NCI-H446 (cell line): ENCODE results near the gene EVA1C.
"Not testable (repeated sequence)": the region's sequence is repeated elsewhere in the genome, so short reads cannot be mapped to it uniquely, and the experiment has no call there.

Experiments
- DNase-seq, 2 experiments: peaks; one replicate each; lab custom pipeline; 2025; lab: John Stamatoyannopoulos, UW

EVA1C gene

GRCh38 chr21:32530809-32531208, 118.3 kb downstream of the EVA1C start:
- DNase-seq = not testable (repeated sequence)

GRCh38 chr21:32531561-32531960, 119.1 kb downstream of the EVA1C start:
- DNase-seq = not testable (repeated sequence)

DNA sequence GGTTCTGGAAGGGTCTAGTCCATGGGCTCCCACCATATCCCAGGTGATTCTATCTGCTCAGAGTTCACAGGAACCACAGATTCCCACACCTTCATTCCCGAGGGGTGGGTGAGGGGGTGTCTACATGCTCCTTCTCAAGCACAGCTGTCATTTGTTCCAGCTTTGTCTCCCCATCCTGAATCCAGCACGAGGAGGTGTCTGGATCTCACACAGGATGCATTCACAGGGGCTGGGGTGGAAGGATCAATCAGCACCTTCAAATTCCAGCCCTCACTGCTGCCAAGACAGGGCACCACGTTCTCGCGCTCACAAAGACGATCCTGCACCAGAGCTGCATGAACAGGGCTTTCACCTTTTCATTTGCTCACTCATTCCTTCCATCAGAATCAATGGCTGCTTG, 120.1 kb downstream of the EVA1C start:
- DNase-seq = no peak

DNA sequence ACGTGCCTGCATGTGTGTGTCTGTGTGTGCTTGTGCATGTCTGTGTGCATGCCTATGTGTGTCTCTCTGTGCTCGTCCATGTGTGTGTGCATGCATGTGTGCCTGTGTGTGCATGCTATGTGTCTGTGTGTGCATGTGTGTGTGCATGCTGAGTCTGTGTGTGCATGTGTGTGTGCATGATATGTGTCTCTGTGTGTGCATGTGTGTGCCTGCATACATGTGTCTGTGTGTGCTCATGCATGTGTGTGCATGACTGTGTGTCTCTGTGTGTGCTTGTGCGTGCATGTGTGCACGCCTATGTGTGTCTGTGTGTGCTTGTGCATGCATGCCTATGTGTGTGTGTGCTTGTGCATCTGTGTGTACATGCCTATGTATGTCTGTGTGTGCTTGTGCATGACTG, 120.5 kb downstream of the EVA1C start:
- DNase-seq = no peak

DNA sequence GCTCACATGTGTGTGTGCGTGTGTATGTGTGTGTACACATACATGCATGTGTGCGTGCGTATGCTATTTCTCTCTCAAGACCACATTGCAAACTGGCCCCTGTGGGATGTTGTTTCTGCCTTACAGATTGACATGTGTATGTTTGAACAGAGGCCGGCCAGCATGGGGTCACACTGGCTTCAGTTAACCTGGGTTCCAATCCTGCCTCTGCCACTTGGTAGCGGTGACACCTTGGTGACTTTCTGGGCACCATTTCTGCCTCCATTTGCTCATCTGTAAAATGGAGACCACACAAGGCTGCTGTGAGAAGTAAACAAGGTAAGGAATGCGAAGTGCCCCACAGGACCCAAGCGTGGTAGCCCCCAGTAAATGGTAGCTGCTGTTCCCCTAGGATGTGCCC, 121.1 kb downstream of the EVA1C start:
- DNase-seq = no peak

- DNase-seq = no peak
Observed at GRCh38 chr21:32534113-32534512, 121.6 kb downstream of the EVA1C start.

GRCh38 chr21:32535612-32536011, 123.1 kb downstream of the EVA1C start:
- DNase-seq = no peak

GRCh38 chr21:32537569-32537881, 125.0 kb downstream of the EVA1C start:
- DNase-seq = no peak

DNA sequence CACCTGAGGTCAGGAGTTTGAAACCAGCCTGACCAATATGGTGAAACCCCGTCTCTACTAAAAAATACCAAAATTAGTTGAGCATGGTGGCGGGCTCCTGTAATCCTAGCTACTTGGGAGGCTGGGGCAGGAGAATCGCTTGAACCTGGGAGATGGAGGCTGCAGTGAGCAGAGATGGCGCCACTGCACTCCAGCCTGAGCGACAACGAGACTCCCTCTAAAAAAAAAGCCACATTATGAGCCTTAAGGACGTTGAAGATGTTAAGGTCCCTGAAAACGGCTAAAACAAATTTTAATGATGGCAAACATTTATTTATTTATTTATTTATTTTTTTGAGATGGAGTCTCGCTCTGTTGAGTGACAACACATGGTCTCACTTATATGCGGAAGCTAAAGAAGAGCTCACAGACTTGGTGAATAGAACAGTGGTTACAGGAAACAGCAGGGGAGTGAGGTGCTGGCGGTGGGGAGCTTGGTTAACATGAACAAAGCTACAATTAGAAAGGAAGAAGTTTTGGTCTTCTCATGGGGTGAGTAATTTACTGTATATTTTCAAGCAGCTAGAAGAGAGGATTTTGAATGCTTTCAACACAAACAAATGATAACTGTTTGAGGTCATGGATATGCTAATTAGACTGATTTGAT, 125.8 kb downstream of the EVA1C start:
- no peak for DNase-seq

GRCh38 chr21:32539378-32539777, 126.9 kb downstream of the EVA1C start:
- DNase-seq = no peak

- DNase-seq = not testable (repeated sequence)
Observed at GRCh38 chr21:32543056-32543455, 130.6 kb downstream of the EVA1C start.

- no peak for DNase-seq
Observed at GRCh38 chr21:32543975-32544374, 131.5 kb downstream of the EVA1C start.

- DNase-seq = no peak
Observed at GRCh38 chr21:32544697-32545096, 132.2 kb downstream of the EVA1C start.

- no peak for DNase-seq
Observed at GRCh38 chr21:32545948-32546441, 133.5 kb downstream of the EVA1C start.

GRCh38 chr21:32547018-32547417, 134.5 kb downstream of the EVA1C start:
- DNase-seq = no peak

- no peak for DNase-seq
Observed at GRCh38 chr21:32548978-32549377, 136.5 kb downstream of the EVA1C start.

DNA sequence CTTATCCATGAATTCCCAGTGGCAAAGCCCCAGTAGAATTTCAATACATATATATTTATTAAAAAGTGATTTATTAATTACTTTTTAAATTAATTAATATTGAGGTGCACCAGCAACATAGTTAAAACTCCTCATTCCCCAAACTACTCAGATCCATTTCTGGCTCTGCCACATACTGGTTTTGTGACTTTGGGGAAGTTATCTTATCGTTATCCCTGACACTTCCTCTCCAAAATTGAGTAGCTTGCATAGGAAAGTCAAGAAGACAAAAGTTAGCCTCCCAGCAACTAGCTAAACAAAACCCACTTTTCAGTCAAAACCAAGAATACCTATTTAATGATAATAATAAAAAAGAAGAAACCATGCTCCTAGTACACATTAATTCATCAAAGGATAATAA, 136.9 kb downstream of the EVA1C start:
- no peak for DNase-seq

DNA sequence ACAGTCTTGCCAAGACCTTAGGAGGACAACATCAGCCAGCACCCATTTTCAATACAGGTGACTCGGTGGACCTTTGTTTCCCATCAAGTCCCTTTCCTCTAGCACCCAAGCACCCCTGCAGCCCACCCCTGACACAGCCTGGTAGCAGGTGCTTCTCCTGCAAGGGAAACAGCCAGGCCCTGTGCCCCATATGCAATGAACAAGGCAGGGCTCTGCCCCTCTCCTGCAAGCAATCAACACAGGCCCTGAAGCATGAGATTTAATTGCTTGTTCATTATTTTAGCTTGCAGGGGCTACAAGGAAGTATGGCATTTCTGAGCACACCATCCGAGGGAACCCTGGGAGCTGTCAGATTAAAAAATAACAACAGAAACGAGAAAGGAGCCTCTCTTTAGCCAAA, 137.4 kb downstream of the EVA1C start:
- no peak for DNase-seq

- no peak for DNase-seq
Observed at GRCh38 chr21:32554832-32555638, 142.5 kb downstream of the EVA1C start.

DNA sequence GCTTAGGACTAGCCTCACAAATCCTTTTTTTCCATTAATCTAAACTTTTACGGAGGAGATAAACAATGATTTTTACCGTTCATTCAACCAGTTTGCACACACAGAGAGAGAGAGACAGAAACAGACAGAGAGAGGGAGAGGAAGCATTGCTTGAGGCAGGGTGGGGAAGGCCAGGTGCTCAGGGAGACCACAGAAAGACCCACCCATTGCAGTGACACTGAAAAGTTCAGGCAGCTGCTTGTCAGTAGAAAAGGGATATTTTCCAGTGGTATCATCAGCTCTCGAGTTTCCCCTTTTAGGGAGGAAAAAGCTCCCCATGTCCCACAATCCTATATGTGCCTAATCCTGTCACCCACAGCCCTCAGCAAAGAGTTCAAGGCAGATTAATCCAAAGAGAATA, 145.6 kb downstream of the EVA1C start:
- DNase-seq = no peak

- no peak for DNase-seq
Observed at GRCh38 chr21:32559006-32559610, 146.6 kb downstream of the EVA1C start.

DNA sequence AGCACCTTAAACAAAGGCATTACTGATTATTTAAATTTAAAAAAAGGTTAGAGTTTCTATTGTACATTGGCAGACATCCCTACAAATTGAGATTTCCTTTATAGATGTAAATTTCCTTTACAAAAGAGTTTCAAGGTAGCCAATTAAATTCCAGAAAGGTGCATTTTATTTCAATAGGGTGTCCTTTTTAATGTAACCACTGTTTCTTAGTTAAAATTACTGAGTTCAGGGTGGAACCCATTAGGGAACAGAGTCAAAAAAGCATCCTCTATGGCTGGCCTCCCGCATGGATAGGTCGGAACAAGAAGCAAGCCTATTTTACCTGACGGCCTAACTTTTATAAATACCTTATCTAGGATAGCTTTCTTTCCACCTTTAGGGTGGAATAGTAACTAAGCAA, 148.4 kb downstream of the EVA1C start:
- DNase-seq = no peak

DNA sequence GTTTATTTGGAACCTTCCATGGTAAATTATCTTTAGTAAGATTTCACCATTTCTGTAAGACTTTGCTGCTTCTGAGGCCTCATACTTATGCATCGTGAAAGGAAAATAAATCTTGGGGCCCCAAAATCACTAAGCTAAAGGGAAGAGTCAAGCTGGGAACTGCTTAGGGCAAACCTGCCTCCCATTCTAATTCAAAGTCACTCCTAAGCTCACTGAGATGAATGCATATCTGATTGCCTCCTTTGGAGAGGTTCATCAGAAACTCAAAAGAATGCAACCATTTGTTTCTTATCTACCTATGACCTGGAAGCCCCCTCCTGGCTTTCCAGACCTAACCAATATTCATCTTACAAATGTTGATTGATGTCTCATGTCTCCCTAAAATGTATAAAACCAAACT, 149.0 kb downstream of the EVA1C start:
- DNase-seq = not testable (repeated sequence)
